ENCODE measurements around the gene KRT82. TPM values are rescaled to one million over a fixed set of nuclear protein-coding genes. Genes with fewer than 3 reads are reported as not detected.

KRT82 gene
- polyA plus RNA-seq, 1 of the 3 experiments (the other 2 are of a cell fraction) = not detected

GRCh38 chr12:52370926-52371608, 35.1 kb downstream of the KRT82 start:
- no peaks in the 10 kb centered on the region for H3K4me1 ChIP-seq (ENCODE audit: control insufficient read depth in 1 of 2, insufficient read depth in 2 of 2, low read depth in 1 of 2, low read length in 1 of 2)
- no peak overlapping the region for H3K4me3 ChIP-seq (ENCODE audit: low read depth in 2 of 2, low read length in 1 of 2)
- H4K20me1 ChIP-seq (ENCODE audit: insufficient read depth) = no peaks in the 10 kb centered on the region
- CTCF ChIA-PET = interaction anchor here (0.6 to 6.6 kb wide), 20 partner anchors 7 to 610 kb away, joined by 3 to 111 read pairs (median 10); no protein-coding TSS in a partner anchor
- H3K27ac ChIP-seq (ENCODE audit: low read depth in 2 of 2, low read length in 1 of 2) = no peak overlapping the region
- H3K27me3 ChIP-seq (ENCODE audit: insufficient read depth) = peaks cover 48% of the 10 kb centered on the region
- POLR2A ChIA-PET = no interaction called here
- no peaks in the 10 kb centered on the region for H3K9me2 ChIP-seq
- TF ChIP-seq POLR2AphosphoS5 (IDR thresholded peaks at IDR 0.05; ENCODE audit: low read depth, low read length) (no peak), GATA2 (CRISPR knock-in tag; IDR thresholded peaks at IDR 0.05) (no peak), EP300 (IDR thresholded peaks at IDR 0.05; ENCODE audit: borderline replicate concordance in 1 of 2, low read depth in 1 of 2, low read length in 1 of 2) (no peak), NFIC (IDR thresholded peaks at IDR 0.05; ENCODE audit: borderline replicate concordance) (no peak), TCF12 (IDR thresholded peaks at IDR 0.05) (no peak), NRF1 (IDR thresholded peaks at IDR 0.05; ENCODE audit: low read depth, low read length) (no peak), CHD2 (IDR thresholded peaks at IDR 0.05; ENCODE audit: low read length, partially characterized antibody) (no peak), TAF1 (IDR thresholded peaks at IDR 0.05; ENCODE audit: borderline replicate concordance, low read depth, low read length) (no peak), ELF1 (IDR thresholded peaks at IDR 0.05) (no peak), RFX5 (IDR thresholded peaks at IDR 0.05; ENCODE audit: low read length) (no peak)
- H3K79me2 ChIP-seq (ENCODE audit: insufficient read depth) = no peaks in the 10 kb centered on the region
- no peak for DNase-seq
- WGBS (ENCODE audit: low lambda C conversion rate) = 47% methylated on average over 12 of the region's 12 CpGs
- no peaks in the 10 kb centered on the region for H3F3A ChIP-seq (replicated peaks; ENCODE audit: insufficient read depth)
- peaks cover 7% of the 10 kb centered on the region; the same call in 1 of the 2 replicates for H3K9me3 ChIP-seq
- H3K4me2 ChIP-seq = no peak overlapping the region; the same call in 1 of the 2 replicates
- H2AFZ ChIP-seq (ENCODE audit: low read depth) = no peak overlapping the region
- H3K9ac ChIP-seq = no peak overlapping the region
- H3K36me3 ChIP-seq (replicated peaks in 1 of 2; ENCODE audit: control insufficient read depth in 1 of 2, insufficient read depth in 2 of 2, low read length in 1 of 2) = no peaks in the 10 kb centered on the region

GRCh38 chr12:52369809-52370208, 36.3 kb downstream of the KRT82 start:
- Histone ChIP-seq H3K79me2 (ENCODE audit: insufficient read depth) (no peaks in the 10 kb centered on the region), H2AFZ (ENCODE audit: low read depth) (no peak overlapping the region), H3K9me3 (peaks cover 7% of the 10 kb centered on the region; the same call in 1 of the 2 replicates), H3F3A (replicated peaks; ENCODE audit: insufficient read depth) (no peaks in the 10 kb centered on the region), H3K4me1 (ENCODE audit: control insufficient read depth in 1 of 2, insufficient read depth in 2 of 2, low read depth in 1 of 2, low read length in 1 of 2) (no peaks in the 10 kb centered on the region), H3K9ac (no peak overlapping the region), H3K9me2 (no peaks in the 10 kb centered on the region), H3K27me3 (ENCODE audit: insufficient read depth) (peaks cover 50% of the 10 kb centered on the region), H3K36me3 (replicated peaks in 1 of 2; ENCODE audit: control insufficient read depth in 1 of 2, insufficient read depth in 2 of 2, low read length in 1 of 2) (no peaks in the 10 kb centered on the region), H3K27ac (ENCODE audit: low read depth in 2 of 2, low read length in 1 of 2) (no peak overlapping the region), H4K20me1 (ENCODE audit: insufficient read depth) (no peaks in the 10 kb centered on the region), H3K4me2 (no peak overlapping the region), H3K4me3 (ENCODE audit: low read depth in 2 of 2, low read length in 1 of 2) (no peak overlapping the region)
- ChIA-PET CTCF (interaction anchor here (0.6 to 6.6 kb wide), 15 partner anchors 9 to 611 kb away, joined by 3 to 111 read pairs (median 5); no protein-coding TSS in a partner anchor), POLR2A (no interaction called here)
- DNase-seq = no peak
- 17% methylated on average over 2 of the region's 6 CpGs for WGBS (ENCODE audit: low lambda C conversion rate)
- TF ChIP-seq JUND (IDR thresholded peaks at IDR 0.05) = no peak
- no peak for TF ChIP-seq YY1 (IDR thresholded peaks at IDR 0.05; ENCODE audit: low read depth)
- no peak for TF ChIP-seq TAF1 (IDR thresholded peaks at IDR 0.05; ENCODE audit: borderline replicate concordance, low read depth, low read length)
- TF ChIP-seq, protein P1, sequence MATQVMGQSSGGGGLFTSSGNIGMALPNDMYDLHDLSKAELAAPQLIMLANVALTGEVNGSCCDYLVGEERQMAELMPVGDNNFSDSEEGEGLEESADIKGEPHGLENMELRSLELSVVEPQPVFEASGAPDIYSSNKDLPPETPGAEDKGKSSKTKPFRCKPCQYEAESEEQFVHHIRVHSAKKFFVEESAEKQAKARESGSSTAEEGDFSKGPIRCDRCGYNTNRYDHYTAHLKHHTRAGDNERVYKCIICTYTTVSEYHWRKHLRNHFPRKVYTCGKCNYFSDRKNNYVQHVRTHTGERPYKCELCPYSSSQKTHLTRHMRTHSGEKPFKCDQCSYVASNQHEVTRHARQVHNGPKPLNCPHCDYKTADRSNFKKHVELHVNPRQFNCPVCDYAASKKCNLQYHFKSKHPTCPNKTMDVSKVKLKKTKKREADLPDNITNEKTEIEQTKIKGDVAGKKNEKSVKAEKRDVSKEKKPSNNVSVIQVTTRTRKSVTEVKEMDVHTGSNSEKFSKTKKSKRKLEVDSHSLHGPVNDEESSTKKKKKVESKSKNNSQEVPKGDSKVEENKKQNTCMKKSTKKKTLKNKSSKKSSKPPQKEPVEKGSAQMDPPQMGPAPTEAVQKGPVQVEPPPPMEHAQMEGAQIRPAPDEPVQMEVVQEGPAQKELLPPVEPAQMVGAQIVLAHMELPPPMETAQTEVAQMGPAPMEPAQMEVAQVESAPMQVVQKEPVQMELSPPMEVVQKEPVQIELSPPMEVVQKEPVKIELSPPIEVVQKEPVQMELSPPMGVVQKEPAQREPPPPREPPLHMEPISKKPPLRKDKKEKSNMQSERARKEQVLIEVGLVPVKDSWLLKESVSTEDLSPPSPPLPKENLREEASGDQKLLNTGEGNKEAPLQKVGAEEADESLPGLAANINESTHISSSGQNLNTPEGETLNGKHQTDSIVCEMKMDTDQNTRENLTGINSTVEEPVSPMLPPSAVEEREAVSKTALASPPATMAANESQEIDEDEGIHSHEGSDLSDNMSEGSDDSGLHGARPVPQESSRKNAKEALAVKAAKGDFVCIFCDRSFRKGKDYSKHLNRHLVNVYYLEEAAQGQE (IDR thresholded peaks at IDR 0.05; ENCODE audit: low read depth, low read length) = no peak
- no peak for TF ChIP-seq GABPA (IDR thresholded peaks at IDR 0.05; ENCODE audit: low read depth)
- TF ChIP-seq USF2 (IDR thresholded peaks at IDR 0.05; ENCODE audit: borderline replicate concordance, low read depth, low read length) = no peak
- no peak for TF ChIP-seq EZH2phosphoT487 (IDR thresholded peaks at IDR 0.05; ENCODE audit: borderline replicate concordance, low read depth)
- TF ChIP-seq FOSL2 (IDR thresholded peaks at IDR 0.05; ENCODE audit: borderline replicate concordance, low read depth) = no peak
- no peak for TF ChIP-seq CHD2 (IDR thresholded peaks at IDR 0.05; ENCODE audit: low read length, partially characterized antibody)
- TF ChIP-seq SIN3A (IDR thresholded peaks at IDR 0.05; ENCODE audit: borderline replicate concordance, low read depth, low read length) = no peak
- TF ChIP-seq, protein P2, sequence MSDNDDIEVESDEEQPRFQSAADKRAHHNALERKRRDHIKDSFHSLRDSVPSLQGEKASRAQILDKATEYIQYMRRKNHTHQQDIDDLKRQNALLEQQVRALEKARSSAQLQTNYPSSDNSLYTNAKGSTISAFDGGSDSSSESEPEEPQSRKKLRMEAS (IDR thresholded peaks at IDR 0.05; ENCODE audit: low read depth) = no peak
- TF ChIP-seq, protein P3, sequence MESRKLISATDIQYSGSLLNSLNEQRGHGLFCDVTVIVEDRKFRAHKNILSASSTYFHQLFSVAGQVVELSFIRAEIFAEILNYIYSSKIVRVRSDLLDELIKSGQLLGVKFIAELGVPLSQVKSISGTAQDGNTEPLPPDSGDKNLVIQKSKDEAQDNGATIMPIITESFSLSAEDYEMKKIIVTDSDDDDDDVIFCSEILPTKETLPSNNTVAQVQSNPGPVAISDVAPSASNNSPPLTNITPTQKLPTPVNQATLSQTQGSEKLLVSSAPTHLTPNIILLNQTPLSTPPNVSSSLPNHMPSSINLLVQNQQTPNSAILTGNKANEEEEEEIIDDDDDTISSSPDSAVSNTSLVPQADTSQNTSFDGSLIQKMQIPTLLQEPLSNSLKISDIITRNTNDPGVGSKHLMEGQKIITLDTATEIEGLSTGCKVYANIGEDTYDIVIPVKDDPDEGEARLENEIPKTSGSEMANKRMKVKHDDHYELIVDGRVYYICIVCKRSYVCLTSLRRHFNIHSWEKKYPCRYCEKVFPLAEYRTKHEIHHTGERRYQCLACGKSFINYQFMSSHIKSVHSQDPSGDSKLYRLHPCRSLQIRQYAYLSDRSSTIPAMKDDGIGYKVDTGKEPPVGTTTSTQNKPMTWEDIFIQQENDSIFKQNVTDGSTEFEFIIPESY (IDR thresholded peaks at IDR 0.05; ENCODE audit: borderline replicate concordance, low read depth) = no peak
- TF ChIP-seq SMC3 (IDR thresholded peaks at IDR 0.05; ENCODE audit: low read depth, low read length) = no peak
- TF ChIP-seq GATA2 (CRISPR knock-in tag; IDR thresholded peaks at IDR 0.05) = no peak
- TF ChIP-seq RCOR1 (IDR thresholded peaks at IDR 0.05; ENCODE audit: low read length) = no peak

All from SK-N-SH (cell line).